Measurements from ENCODE around the gene TNFSF8.

Gene TNFSF8

DNA sequence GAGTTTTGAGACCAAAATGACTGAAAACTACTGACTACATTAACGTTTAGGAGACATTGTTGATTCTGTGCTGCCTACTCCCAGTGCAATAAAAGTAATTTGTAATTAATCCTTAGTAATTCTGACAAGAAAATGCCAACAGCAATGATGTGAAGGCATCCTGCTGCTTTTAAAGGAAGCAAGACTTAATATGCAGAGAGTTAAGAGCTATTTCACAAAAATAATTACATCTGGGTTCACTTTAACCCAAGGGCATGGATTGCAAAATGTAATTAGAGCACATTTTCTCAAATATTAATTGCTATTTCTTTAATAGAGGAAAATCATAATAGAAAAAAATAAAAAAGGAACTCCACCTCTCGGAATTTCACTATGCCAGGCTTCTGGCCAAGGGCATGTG, 22.7 kb upstream of the TNFSF8 start:
- DNase-seq (ENCODE audit: insufficient read length, low spot score) (no peak), FAIRE-seq (no peak)

DNA sequence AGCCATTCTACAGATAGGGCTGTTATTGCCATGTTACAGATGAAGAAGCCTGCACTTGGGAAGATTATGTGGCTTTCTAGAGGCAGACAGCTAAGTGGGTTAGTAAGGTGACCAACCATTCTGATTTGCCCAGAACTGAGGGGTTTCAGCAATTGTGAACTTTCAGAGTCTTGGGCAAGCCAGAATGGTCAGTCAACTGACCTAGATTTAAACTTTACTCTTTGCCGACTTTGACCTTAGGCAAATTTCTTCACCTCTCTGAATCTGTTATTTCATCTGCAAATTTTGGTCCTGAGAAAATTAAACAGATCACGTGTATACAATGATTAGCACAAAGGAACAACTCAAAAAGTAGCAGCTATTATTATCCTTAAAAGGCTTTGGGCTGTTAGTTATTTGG, 20.4 kb upstream of the TNFSF8 start:
- no peak for FAIRE-seq
- TF ChIP-seq POLR2A (IDR thresholded peaks at IDR 0.05; ENCODE audit: low read depth, low read length) = no peak
- DNase-seq (ENCODE audit: insufficient read length, low spot score) = no peak

More for the DNA sequence above, 22.7 kb upstream of the TNFSF8 start:
- TF ChIP-seq POLR2A (IDR thresholded peaks at IDR 0.05; ENCODE audit: low read depth, low read length) = no peak

DNA sequence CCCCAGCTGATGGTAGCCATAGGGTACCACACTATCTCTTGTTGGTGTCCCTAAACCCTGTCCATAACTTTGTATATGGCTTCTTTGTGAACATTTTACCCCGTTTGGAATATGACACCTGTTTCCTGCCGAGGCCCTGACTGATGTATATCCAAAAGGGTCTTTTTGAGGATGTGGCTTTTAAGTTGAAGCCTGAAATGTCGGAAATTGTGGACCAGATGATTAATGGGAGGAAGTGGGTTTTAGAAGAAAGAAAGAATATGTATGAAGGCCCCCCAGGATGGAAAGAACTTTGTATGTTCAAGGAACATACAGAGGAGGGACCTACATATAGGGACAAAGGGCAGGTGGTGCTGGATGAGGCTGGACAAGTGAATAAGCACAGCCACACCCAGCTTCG, 16.7 kb upstream of the TNFSF8 start:
- DNase-seq (ENCODE audit: insufficient read length, low spot score) (no peak), FAIRE-seq (no peak)
- TF ChIP-seq POLR2A (IDR thresholded peaks at IDR 0.05; ENCODE audit: low read depth, low read length) = no peak

DNA sequence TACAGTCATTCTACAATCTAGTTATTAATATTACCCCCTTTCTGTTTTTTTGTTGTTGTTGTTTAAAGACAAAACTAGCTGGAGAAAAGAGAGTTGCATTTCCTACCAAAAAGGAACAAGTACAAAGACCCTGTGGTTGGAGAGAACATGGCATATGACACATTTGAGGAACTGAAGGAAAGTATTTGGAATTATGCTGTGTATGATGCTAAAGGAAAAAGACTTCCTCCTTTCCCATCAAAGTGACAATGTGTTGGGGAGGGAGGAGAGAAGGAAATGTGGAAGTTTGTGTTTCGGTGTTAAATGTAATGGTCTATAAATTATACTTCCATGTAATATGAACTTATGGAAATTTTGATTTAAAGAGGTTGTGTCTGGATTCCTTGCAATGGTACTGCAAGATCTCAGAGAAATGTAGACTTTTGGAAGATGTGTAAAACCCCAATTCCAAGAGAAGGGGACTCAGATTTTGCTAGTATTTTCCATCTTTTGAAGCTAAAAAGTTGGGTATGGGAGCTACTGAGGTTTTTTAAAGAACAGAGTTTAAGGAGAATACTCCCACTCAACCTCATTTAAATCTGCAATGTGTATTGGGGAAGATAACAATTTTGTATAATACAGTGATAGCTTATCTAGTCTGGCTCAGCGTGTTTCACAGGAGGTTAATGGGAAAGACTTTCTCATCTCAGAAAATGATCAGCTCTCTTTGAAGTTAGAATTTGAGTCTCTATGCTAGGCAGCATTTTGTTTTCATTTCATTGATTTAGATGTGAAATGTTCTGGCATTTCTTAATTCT, 15.4 kb upstream of the TNFSF8 start:
- TF ChIP-seq POLR2A (IDR thresholded peaks at IDR 0.05; ENCODE audit: low read depth, low read length) = no peak
- DNase-seq (ENCODE audit: insufficient read length, low spot score) = no peak
- no peak for FAIRE-seq

DNA sequence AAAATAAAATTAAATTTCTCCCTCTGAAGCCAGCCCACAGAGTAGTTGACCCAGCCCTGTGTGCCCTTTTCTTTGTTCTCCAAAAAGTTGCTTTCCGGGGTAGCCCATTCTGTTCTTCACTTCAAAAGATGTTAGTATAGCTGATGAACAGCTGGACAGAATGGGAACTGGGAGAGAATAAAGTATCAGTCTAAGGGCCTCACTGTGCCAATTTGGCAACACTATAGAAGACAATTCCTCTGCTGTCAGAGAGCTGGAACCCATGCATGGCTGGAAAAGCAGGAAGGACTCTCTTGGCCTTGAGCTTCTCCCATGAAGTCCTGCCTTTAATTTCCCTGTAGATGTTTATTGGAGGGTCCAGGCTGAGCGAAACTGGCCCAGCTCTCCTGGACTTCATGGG, 11.0 kb upstream of the TNFSF8 start:
- DNase-seq (ENCODE audit: insufficient read length, low spot score) = no peak
- no peak for TF ChIP-seq POLR2A (IDR thresholded peaks at IDR 0.05; ENCODE audit: low read depth, low read length)
- FAIRE-seq = peak; percentile 50

DNA sequence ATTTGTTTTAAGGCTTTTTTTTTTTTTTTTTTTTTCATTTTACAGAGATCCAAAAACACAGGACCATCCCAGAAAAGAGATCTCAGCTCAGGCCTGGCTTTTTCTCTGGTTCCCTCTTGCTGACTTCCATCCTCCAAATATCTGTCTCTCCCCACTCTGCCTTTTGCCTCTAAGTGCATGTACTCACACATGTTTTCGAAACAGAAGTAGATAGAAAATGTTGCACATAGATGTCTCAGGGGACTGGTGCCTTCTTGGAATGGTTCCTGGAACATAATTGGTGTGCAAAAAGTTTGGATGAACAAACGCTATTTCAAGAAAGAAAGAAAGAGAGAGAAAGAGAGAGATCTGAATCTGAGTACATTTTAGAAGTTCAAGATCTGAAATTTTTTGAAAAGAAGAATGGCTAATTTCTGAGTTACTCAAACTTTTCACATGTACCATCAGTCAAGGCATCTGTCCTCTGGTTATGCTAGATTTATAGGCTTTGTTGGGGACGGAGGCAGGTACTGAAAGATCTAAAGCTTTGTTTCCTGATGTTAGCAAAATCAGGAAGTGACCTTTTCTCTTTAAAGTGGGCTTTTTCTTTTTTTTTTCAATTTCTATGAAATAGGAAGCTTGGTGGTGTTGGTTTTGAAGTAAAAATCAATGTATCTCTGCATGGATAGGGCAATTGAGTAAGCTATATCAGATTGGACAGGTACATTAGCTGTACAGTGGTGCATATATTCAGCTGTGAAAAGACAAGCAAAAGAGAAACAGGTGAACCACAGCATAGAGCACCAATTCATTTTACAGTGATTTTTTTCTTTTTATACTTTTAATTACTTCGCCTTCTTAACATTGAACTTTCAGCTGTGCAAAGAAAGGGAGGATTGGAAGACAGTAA, 8.5 kb upstream of the TNFSF8 start:
- FAIRE-seq (peak; percentile 45), DNase-seq (ENCODE audit: insufficient read length, low spot score) (no peak)
- TF ChIP-seq POLR2A (IDR thresholded peaks at IDR 0.05; ENCODE audit: low read depth, low read length) = no peak

DNA sequence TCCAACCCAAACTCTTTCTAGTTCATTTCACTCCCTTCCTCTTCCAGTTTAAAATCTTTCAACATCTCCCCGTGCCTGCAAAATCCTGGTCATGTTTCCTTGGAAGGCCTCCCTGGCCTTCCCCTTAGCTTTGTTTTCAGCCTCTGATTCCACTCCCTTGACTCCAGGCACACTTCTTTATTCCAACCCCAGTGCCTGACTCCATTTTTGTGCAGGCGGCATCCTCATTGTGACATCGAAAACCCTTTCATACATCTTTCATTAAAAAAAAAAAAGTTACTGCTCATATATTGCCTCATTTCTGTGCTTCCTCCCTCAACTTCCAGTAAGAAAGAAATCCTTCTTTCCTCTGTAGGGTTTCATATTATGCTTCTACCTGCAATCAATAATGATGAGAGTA, 7.1 kb upstream of the TNFSF8 start:
- DNase-seq (ENCODE audit: insufficient read length, low spot score) (no peak), FAIRE-seq (no peak)

DNA sequence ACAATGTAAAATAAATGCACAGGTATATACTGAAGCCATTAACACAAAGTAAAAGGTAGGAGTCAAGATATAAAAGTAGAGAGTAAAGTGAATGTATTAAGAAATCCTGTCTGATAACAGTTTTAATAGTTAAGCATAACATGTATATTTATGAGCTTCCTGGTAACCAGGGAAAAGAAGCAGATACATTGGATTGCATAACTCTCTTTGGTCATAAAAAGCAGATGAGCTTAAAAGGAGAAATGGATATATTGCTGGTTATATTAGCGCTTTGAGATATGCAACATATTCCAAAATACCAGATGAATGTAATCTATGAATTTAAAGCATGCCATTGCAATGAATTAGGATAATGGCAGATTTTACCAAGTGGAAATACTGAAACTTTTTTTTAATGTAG, 6.2 kb upstream of the TNFSF8 start:
- FAIRE-seq (peak; percentile 15), DNase-seq (ENCODE audit: insufficient read length, low spot score) (no peak)
- no peak for TF ChIP-seq POLR2A (IDR thresholded peaks at IDR 0.05; ENCODE audit: low read depth, low read length)

More for the DNA sequence above, 7.1 kb upstream of the TNFSF8 start:
- TF ChIP-seq POLR2A (IDR thresholded peaks at IDR 0.05; ENCODE audit: low read depth, low read length) = no peak

DNA sequence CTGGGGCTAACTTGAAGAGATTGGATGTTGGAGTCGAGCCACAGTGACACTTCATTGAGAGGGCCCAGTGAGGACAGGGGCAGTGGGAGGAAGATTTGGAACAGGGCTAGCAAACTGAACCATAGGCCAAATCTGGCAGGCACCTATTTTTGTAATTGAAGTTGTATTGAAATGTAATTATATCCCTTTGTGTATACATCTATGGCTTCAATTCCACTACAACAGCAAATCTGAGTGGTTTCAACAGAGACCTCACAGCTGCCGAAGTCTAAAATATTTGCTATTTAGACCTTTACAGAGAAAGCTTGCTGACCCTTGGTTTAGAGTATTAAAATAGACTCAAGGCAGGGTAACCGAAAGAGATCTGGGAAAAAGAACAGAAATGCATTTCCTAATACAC, 4.7 kb upstream of the TNFSF8 start:
- FAIRE-seq = no peak
- DNase-seq (ENCODE audit: insufficient read length, low spot score) = no peak
- no peak for TF ChIP-seq POLR2A (IDR thresholded peaks at IDR 0.05; ENCODE audit: low read depth, low read length)

DNA sequence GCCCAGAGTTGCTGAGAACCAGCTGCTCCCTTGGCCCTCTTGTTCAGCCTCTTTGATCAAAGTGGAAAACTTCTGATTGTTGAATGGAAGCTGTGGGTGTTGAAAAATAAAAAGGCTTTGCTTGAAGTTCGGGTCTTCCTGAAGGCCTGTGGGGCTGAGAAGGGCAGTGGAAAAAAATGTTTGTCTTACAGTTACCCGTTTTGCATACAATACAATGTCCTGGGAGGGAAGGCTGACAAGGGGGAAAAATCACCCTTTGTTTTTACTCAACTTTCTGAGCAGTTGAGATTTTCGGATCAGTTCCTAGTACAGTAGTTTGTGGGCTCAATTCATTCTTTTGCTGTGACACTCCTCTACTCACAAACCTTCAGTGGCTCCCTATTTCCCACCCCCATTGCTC, 2.1 kb upstream of the TNFSF8 start:
- FAIRE-seq (no peak), DNase-seq (ENCODE audit: insufficient read length, low spot score) (no peak)
- no peak for TF ChIP-seq POLR2A (IDR thresholded peaks at IDR 0.05; ENCODE audit: low read depth, low read length)

DNA sequence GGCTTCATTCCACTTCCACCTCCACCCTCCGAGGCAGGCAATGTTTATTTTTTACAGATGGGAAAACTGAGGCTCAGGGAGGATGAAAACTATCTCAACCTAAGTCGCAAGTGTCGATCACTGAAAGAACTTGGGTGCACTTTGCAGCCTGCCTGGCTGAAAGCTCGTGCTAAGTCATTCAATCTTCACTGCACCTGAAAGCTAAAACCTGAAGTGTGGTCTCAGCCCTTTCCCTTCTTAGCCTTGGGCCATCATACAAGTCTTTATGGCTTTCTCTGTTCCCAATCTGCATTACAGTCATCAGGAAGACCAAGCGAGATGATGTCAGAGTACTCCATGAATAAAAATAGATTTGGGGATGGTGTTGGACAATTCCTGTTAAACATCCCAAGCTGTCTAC, 1.0 kb upstream of the TNFSF8 start:
- DNase-seq (ENCODE audit: insufficient read length, low spot score) = no peak
- no peak for FAIRE-seq
- TF ChIP-seq POLR2A (IDR thresholded peaks at IDR 0.05; ENCODE audit: low read depth, low read length) = no peak

DNA sequence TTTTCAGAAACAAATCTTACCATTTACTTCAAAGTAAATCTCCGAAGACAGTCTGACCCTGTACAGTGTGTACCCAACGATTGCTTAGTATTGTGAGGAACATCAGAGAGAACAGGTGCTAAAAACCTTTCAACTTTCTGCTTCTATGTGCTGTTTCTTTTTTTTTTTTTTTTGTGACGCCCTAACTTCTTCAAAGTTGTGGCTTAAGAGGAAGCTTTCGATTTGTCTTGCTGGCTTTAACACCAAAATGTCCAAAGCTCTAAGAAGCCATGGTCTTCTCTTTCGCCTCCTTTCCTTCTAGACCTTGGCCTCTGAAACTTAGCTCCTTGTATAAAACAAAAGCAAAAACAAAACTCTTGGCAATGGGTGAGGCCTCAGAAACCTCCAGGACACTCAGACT, 1.2 kb downstream of the TNFSF8 start:
- no peak for TF ChIP-seq POLR2A (IDR thresholded peaks at IDR 0.05; ENCODE audit: low read depth, low read length)
- FAIRE-seq = no peak
- DNase-seq (ENCODE audit: insufficient read length, low spot score) = no peak

DNA sequence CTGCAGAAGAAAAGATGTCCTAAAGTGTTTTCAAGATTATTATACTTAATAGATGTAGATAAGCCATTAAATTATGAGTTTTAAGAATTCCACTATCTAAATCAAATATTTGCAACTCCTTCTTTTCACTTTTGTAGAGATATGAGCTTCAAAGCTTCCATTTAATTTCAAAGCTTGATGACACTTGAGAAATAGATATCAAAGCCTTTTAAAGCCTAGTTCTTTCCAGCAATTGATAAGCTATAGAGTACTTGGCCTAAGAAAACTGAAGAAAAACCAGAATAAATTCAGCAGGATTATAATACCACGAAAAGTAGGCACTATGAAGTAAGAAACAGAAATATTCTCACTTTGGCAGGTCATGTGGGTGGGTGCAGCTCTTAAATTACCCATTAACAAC, 1.7 kb downstream of the TNFSF8 start:
- DNase-seq (ENCODE audit: insufficient read length, low spot score) (no peak), FAIRE-seq (no peak)
- TF ChIP-seq POLR2A (IDR thresholded peaks at IDR 0.05; ENCODE audit: low read depth, low read length) = no peak

DNA sequence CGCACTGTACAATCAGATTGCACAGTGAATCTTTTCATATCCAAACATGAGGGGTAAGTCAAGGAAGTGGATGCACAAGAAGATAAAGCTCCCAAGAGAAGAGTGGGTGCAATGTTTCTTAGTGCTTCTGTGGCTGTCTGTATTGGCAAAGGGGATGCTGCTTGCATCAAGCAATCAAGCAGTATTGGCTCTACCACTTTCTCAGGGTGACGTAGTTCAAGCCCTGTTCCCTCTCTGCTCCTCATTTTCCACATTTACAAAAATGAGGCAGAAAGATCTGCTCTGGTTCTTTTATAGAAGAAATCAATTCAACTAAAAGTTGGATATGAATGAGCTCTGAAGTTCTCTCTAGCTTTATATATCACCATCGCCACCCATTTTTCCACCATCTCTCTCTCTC, 2.3 kb downstream of the TNFSF8 start:
- DNase-seq (ENCODE audit: insufficient read length, low spot score) (no peak), FAIRE-seq (no peak)
- no peak for TF ChIP-seq POLR2A (IDR thresholded peaks at IDR 0.05; ENCODE audit: low read depth, low read length)

DNA sequence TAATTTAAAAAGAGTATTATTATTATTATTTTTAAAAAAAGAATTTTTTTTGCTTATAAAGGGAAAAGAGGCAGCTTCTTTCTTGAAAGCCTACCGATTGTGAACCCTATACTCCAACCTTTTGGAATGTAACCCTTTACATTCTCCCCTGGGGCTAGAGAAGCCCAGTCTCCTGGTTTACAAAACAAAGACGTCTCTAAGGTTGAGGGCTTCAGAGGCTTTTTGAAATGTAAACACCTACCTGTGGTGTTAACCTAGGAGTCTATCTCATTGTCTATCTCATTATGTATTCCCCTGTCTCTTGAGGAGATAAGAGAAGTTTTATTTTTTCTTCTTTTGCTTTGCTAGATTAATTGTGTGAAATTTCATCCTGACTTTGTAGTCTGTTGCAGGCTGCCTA, 4.7 kb downstream of the TNFSF8 start:
- DNase-seq (ENCODE audit: insufficient read length, low spot score) (no peak), FAIRE-seq (no peak)
- TF ChIP-seq POLR2A (IDR thresholded peaks at IDR 0.05; ENCODE audit: low read depth, low read length) = no peak

All from H54 (cell line).